K562 (cell line): ENCODE results near the gene CMIP. TPM values are rescaled to one million over a fixed set of nuclear protein-coding genes. Genes with fewer than 3 reads are reported as not detected.

Experiments
- ARID1B ChIP-seq: fragments of 450-650 bp; IDR thresholded peaks from 2 replicates; pipeline ENCODE4 v1.6.1; 2016; ENCODE audit warnings: antibody characterized with exemption, mild to moderate bottlenecking, inconsistent platforms
- ATF3 ChIP-seq, 2 experiments: fragments of 450-650 bp in 1 of 2; sonication (generic) in 1 of 2; formaldehyde crosslinking in 1 of 2; IDR thresholded peaks in 1 of 2; conservative IDR thresholded peaks in 1 of 2; 2 replicates each; pipeline versions ENCODE4 v1.6.1 to v1.8.1; 2016 to 2023; ENCODE audit warnings: mild to moderate bottlenecking in 2 of 2, moderate library complexity in 2 of 2, inconsistent platforms in 1 of 2, missing genetic modification reagents in 1 of 2
- ATF7 ChIP-seq: fragments of 450-650 bp; IDR thresholded peaks from 2 replicates; pipeline ENCODE4 v1.7.1; 2014; ENCODE audit warnings: mild to moderate bottlenecking, moderate library complexity
- DPF2 ChIP-seq: fragments of 450-650 bp; IDR thresholded peaks from 2 replicates; pipeline ENCODE4 v1.6.1; 2016
- EGR1 ChIP-seq: fragments of 450-650 bp; conservative IDR thresholded peaks from 2 replicates; pipeline ENCODE4 v1.6.1; 2017; ENCODE audit warnings: mild to moderate bottlenecking
- ETV6 ChIP-seq, 3 experiments: fragments of 150-350 bp in 1 of 3; sonication (generic) in 1 of 3; formaldehyde crosslinking in 1 of 3; IDR thresholded peaks; 2 replicates each; pipeline versions ENCODE4 v1.6.1 to v1.8.0; 2014 to 2022; ENCODE audit warnings: borderline replicate concordance in 2 of 3, low read depth in 2 of 3, antibody characterized with exemption in 1 of 3, low read length in 1 of 3, mild to moderate bottlenecking in 1 of 3, missing genetic modification reagents in 1 of 3
- FOSL1 ChIP-seq: fragments of 200-800 bp; sonication (Bioruptor generic); conservative IDR thresholded peaks from 2 replicates; pipeline ENCODE4 v1.6.1; 2016; ENCODE audit warnings: missing genetic modification characterization, missing compliant biosample characterization
- NFE2 ChIP-seq: IDR thresholded peaks from 2 replicates; pipeline ENCODE4 v1.6.1; 2014; ENCODE audit warnings: antibody characterized with exemption, low read depth
- PCBP2 ChIP-seq: fragments of 200-400 bp; formaldehyde crosslinking; IDR thresholded peaks from 2 replicates; pipeline ENCODE4 v1.6.1; 2018; ENCODE audit warnings: low read length, low read depth, mild to moderate bottlenecking, moderate library complexity; ENCODE audit not compliant: poor library complexity, severe bottlenecking
- RCOR1 ChIP-seq, 2 experiments: IDR thresholded peaks; 2 replicates each; pipeline ENCODE4 v1.6.1; 2012; ENCODE audit warnings: low read depth in 2 of 2, low read length in 2 of 2, borderline replicate concordance in 1 of 2, improper control_type of control experiment in 1 of 2
- SIN3A ChIP-seq, 2 experiments: fragments of 150-350 bp in 1 of 2; IDR thresholded peaks; 2 replicates each; pipeline ENCODE4 v1.6.1; 2011 to 2016; ENCODE audit warnings: borderline replicate concordance in 2 of 2, low read depth in 2 of 2, low read length in 2 of 2, mild to moderate bottlenecking in 2 of 2, moderate library complexity in 2 of 2; ENCODE audit not compliant: control insufficient read depth in 1 of 2
- SMAD4 ChIP-seq: fragments of 250-450 bp; sonication (Bioruptor Pico); conservative IDR thresholded peaks from 2 replicates; pipeline ENCODE4 v1.8.0; 2021; ENCODE audit warnings: inconsistent platforms, mild to moderate bottlenecking, moderate library complexity
- SMARCA4 ChIP-seq: fragments of 450-650 bp; IDR thresholded peaks from 2 replicates; pipeline ENCODE4 v1.6.1; 2016
- SMARCE1 ChIP-seq: fragments of 450-650 bp; IDR thresholded peaks from 2 replicates; pipeline ENCODE4 v1.7.1; 2016; ENCODE audit warnings: mild to moderate bottlenecking
- XRCC5 ChIP-seq: fragments of 200-400 bp; formaldehyde crosslinking; IDR thresholded peaks from 2 replicates; pipeline ENCODE4 v1.6.1; 2017; ENCODE audit warnings: low read depth, mild to moderate bottlenecking, low read length
- ZFP91 ChIP-seq: sonication (generic); formaldehyde crosslinking; IDR thresholded peaks from 2 replicates; pipeline ENCODE4 v1.8.0; 2022; ENCODE audit warnings: mild to moderate bottlenecking, missing genetic modification reagents
- ZNF23 ChIP-seq: fragments of 250-450 bp; sonication (Bioruptor Pico); IDR thresholded peaks from 2 replicates; pipeline ENCODE4 v1.4.0; 2020; ENCODE audit warnings: mild to moderate bottlenecking
- ZNF24 ChIP-seq: fragments of 450-650 bp; IDR thresholded peaks from 2 replicates; pipeline ENCODE4 v1.6.1; 2016
- ZNF311 ChIP-seq: fragments of 250-450 bp; sonication (Bioruptor Pico); IDR thresholded peaks from 2 replicates; pipeline ENCODE4 v1.4.0; 2020; ENCODE audit warnings: mild to moderate bottlenecking, moderate library complexity
- ZNF644 ChIP-seq: fragments of 200-800 bp; sonication (Bioruptor generic); IDR thresholded peaks from 2 replicates; pipeline ENCODE4 v1.6.1; 2016; ENCODE audit warnings: low read depth, missing genetic modification characterization, missing compliant biosample characterization
- polyA plus RNA-seq, 8 experiments: library from polyadenylated mRNA; depleted of rRNA in 4 of 8; stranded (reverse) in 5 of 8; unstranded in 3 of 8; fragments of >200 nt; fragmentation: Nextera tagmentation in 2 of 8; fragmentation: Illumina TruSeq in 1 of 8; extraction: Ambion mirVana in 2 of 8; extraction: Trizol in 1 of 8; gene quantifications; 2 replicates each; pipeline versions ENCODE4 v1.2.1 to v1.2.3, GENCODE V29; 2011 to 2014; ENCODE audit warnings: inconsistent platforms in 1 of 8, missing spikeins in 1 of 8
- total RNA-seq, 7 experiments: library from RNA; depleted of rRNA in 6 of 7; stranded (reverse); fragments of >200 nt in 6 of 7; fragmentation: Illumina TruSeq in 2 of 7; extraction: Trizol in 2 of 7; gene quantifications; 2 replicates each; pipeline versions ENCODE4 v1.2.1 to v1.2.3, GENCODE V29; 2011 to 2021; ENCODE audit warnings: low replicate concordance in 1 of 7

Gene CMIP
- total and polyA plus RNA-seq, 9 of the 15 experiments (the other 6 are each of a cell fraction or from before 2014, with no cell fraction given) = 0.94 to 82.5 (median 10.3) TPM

- TF ChIP-seq ETV6 (IDR thresholded peaks at IDR 0.05; ENCODE audit: borderline replicate concordance in 1 of 2, low read depth in 2 of 2, low read length in 1 of 2) = peak in 1 of 2 experiments; percentile 59; a peak in 2 of 4 replicates
- TF ChIP-seq ETV6 (CRISPR knock-in tag; IDR thresholded peaks at IDR 0.05; ENCODE audit: borderline replicate concordance) = no peak
- 0 out of 2 replicates have a peak, but pooled peaks have one; percentile 19 for TF ChIP-seq ARID1B
- TF ChIP-seq ATF3 (IDR thresholded peaks at IDR 0.05) = peak; percentile 74
- TF ChIP-seq ATF3 (CRISPR knock-in tag; conservative IDR thresholded peaks at IDR 0.05) = no peak
- TF ChIP-seq XRCC5 = no peak
- 0 out of 2 replicates have a peak, but pooled peaks have one; percentile 24 for TF ChIP-seq SMARCE1
- no peak for TF ChIP-seq ZNF23 (CRISPR knock-in tag)
- TF ChIP-seq RCOR1 (IDR thresholded peaks at IDR 0.05; ENCODE audit: borderline replicate concordance in 1 of 2, low read depth in 2 of 2, low read length in 2 of 2) = 0 out of 4 replicates have a peak, but pooled peaks of 1 of the 2 experiments have one; percentile 5
- peak; percentile 71 for TF ChIP-seq FOSL1 (tag)
- peak; percentile 17; the same call in 1 of the 2 replicates for TF ChIP-seq NFE2
- TF ChIP-seq EGR1 = no peak
- peak; percentile 83 for TF ChIP-seq ZNF24
- no peak for TF ChIP-seq ZNF311
- no peak for TF ChIP-seq ZNF644 (tag)
- TF ChIP-seq SMAD4 (CRISPR knock-in tag) = 0 out of 2 replicates have a peak, but pooled peaks have one; percentile 28
- TF ChIP-seq ATF7 = peak; percentile 42; the same call in 1 of the 2 replicates
- no peak for TF ChIP-seq PCBP2
- TF ChIP-seq ZFP91 (CRISPR knock-in tag) = no peak
- TF ChIP-seq SIN3A (IDR thresholded peaks at IDR 0.05; ENCODE audit: borderline replicate concordance in 2 of 2, control insufficient read depth in 1 of 2, low read depth in 2 of 2, low read length in 2 of 2) = no peak
- TF ChIP-seq SMARCA4 = peak; percentile 33; the same call in 1 of the 2 replicates
- TF ChIP-seq DPF2 = peak; percentile 25; the same call in 1 of the 2 replicates
These were observed 106.7 kb downstream of the CMIP start (continued) for GRCh38 chr16:81551151-81551808.
